MM.1S (cell line): Measurements from ENCODE around the gene SNCAIP.

Experiments used
- CTCF ChIP-seq: fragments of 300-600 bp; sonication (generic); IDR thresholded peaks from 2 replicates; pipeline ENCODE4 v1.5.1; 2016; ENCODE audit warnings: antibody characterized with exemption, low read length, mixed read lengths
- EZH2 ChIP-seq: fragments of 300-600 bp; sonication (generic); optimal IDR thresholded peaks from 2 replicates; pipeline ENCODE3; 2017; ENCODE audit warnings: low read depth, mild to moderate bottlenecking, antibody characterized with exemption, low read length, mixed read lengths

GRCh38 chr5:122377026-122377425 lies 65.0 kb downstream of the SNCAIP start:
- TF ChIP-seq EZH2 (no peak), CTCF (no peak)
